ENCODE measurements around the gene SIRT5.

SIRT5 gene

GRCh38 chr6:13617066-13617465, 42.7 kb downstream of the SIRT5 start:
- in situ Hi-C loops (cut with MboI; ENCODE audit: low sequenced_read_pairs): loop anchor here (25.0 kb wide), 1 partner anchor 445 kb away; no protein-coding TSS in a partner anchor

GRCh38 chr6:13624871-13625288, 50.5 kb downstream of the SIRT5 start:
- in situ Hi-C loops (cut with MboI; ENCODE audit: low sequenced_read_pairs): loop anchor here (25.0 kb wide), 1 partner anchor 437 kb away; no protein-coding TSS in a partner anchor

DNA sequence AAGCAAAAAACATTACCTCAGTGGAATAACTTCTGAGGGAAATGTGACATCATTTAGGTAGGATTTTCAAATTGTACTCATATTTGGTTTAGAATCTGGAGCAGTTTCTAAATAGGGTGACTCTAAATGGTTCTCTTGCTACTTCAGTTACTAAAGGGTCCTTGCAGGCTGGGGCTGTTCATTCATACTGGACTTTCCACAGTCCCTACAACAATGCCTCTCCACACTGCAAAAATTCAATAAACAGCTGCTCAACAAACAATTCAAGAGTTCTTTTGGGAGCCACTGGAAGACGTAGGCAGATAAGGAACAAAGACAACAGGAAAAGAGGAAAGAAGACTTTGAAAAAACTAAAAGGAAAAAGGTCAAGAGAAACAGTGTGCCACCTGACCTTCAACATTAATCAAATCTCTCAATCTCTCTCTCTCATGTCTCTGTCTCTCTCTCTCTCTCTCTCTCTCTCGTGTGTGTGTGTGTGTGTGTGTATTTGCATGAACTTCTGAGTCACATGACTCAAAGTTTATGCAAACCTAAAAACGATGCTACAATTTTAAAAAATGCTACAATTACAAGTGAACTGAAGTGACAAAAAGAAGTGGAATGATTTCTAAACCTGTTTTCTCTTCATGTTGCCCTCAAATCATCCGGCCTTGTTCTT, 55.2 kb downstream of the SIRT5 start:
- in situ Hi-C loops (cut with MboI; ENCODE audit: low sequenced_read_pairs): no loop called here

- in situ Hi-C loops (cut with MboI; ENCODE audit: low sequenced_read_pairs): no loop called here
Observed at GRCh38 chr6:13630499-13630898, 56.1 kb downstream of the SIRT5 start.

- in situ Hi-C loops (cut with MboI; ENCODE audit: low sequenced_read_pairs): no loop called here
Observed at GRCh38 chr6:13633343-13633742, 58.9 kb downstream of the SIRT5 start.

GRCh38 chr6:13635948-13636658, 61.7 kb downstream of the SIRT5 start:
- in situ Hi-C loops (cut with MboI; ENCODE audit: low sequenced_read_pairs): no loop called here

- in situ Hi-C loops (cut with MboI; ENCODE audit: low sequenced_read_pairs): no loop called here
Observed at GRCh38 chr6:13638014-13638413, 63.6 kb downstream of the SIRT5 start.

DNA sequence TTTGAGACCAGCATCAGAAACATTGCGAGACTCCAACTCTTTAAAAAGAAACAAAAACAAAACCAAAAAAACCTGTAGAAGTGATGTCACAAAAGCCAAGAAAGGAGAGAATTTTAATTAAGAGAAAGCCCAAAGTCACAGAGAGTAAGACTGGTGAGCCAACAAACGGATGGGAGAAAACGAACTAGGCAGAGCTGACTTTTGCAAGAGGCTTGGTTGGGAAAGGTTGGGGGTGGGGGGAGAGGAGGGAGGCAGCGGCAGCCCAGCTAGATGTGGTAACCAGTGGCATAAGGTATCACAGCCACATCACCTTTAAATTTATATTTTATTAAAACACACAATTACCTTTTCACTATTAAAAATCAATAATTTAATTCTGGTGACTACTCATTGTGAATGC, 64.2 kb downstream of the SIRT5 start:
- in situ Hi-C loops (cut with MboI; ENCODE audit: low sequenced_read_pairs): no loop called here

GRCh38 chr6:13641315-13641714, 66.9 kb downstream of the SIRT5 start:
- in situ Hi-C loops (cut with MboI; ENCODE audit: low sequenced_read_pairs): no loop called here

GRCh38 chr6:13643125-13643524, 68.7 kb downstream of the SIRT5 start:
- in situ Hi-C loops (cut with MboI; ENCODE audit: low sequenced_read_pairs): no loop called here

- in situ Hi-C loops (cut with MboI; ENCODE audit: low sequenced_read_pairs): no loop called here
Observed at GRCh38 chr6:13648850-13649249, 74.4 kb downstream of the SIRT5 start.

- in situ Hi-C loops (cut with MboI; ENCODE audit: low sequenced_read_pairs): no loop called here
Observed at GRCh38 chr6:13649393-13649792, 75.0 kb downstream of the SIRT5 start.

DNA sequence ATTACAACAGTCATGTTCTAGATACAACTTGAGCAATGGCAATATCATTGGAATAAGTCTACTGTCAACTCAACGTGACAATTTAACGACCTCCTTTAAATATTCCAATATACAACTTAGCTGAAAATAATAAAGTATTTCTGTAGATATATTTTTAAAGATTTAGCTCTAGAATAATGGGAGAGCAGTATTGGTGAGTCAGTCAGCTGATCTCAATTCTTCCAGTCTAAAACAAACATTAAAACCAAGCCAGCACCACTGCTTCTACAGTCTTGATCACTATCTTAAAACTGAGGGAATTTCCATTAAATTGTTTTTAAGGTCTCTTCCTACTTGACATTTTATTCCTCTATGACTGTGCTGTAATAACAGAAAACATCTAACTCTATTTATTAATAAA, 78.9 kb downstream of the SIRT5 start:
- in situ Hi-C loops (cut with MboI; ENCODE audit: low sequenced_read_pairs): no loop called here

- in situ Hi-C loops (cut with MboI; ENCODE audit: low sequenced_read_pairs): no loop called here
Observed at GRCh38 chr6:13654496-13654895, 80.1 kb downstream of the SIRT5 start.

GRCh38 chr6:13655700-13656099, 81.3 kb downstream of the SIRT5 start:
- in situ Hi-C loops (cut with MboI; ENCODE audit: low sequenced_read_pairs): no loop called here

GRCh38 chr6:13660273-13660672, 85.9 kb downstream of the SIRT5 start:
- in situ Hi-C loops (cut with MboI; ENCODE audit: low sequenced_read_pairs): no loop called here

DNA sequence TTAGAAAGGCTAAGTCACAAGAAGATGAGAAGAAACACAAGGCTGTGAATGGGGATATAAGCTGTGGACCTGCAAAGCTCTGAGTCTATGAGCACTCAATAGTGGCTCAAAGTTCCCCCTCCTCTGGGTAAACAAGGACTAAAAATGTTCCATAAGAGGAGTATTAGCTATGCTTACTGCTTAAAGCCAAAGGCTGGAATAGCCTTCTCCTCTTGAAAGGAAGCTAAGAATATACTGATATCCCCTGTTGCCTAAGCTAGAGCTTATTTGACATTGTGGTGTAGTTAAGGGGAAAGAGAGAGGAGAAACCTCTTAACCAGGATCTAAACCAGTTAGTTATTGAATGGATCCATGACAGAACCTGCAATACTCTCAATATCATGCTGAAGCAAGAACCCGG, 86.5 kb downstream of the SIRT5 start:
- in situ Hi-C loops (cut with MboI; ENCODE audit: low sequenced_read_pairs): no loop called here

DNA sequence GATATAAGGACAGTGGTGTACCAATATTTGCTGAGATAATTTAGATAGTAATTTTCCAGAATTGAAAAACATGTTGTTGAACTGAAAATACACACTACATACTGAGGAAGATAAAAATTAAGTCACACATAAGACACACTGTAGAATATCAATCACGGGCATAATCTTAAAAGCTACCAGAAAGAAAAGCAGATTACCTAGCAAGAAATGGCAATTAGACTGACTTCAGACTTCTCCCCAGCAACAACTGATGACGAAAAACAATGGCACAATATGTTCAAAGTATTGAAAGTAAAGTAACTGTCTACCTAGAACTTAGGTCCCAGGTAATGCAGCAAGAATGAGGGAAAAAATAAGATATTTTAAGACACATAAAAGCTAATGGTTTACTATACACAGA, 87.2 kb downstream of the SIRT5 start:
- in situ Hi-C loops (cut with MboI; ENCODE audit: low sequenced_read_pairs): no loop called here

DNA sequence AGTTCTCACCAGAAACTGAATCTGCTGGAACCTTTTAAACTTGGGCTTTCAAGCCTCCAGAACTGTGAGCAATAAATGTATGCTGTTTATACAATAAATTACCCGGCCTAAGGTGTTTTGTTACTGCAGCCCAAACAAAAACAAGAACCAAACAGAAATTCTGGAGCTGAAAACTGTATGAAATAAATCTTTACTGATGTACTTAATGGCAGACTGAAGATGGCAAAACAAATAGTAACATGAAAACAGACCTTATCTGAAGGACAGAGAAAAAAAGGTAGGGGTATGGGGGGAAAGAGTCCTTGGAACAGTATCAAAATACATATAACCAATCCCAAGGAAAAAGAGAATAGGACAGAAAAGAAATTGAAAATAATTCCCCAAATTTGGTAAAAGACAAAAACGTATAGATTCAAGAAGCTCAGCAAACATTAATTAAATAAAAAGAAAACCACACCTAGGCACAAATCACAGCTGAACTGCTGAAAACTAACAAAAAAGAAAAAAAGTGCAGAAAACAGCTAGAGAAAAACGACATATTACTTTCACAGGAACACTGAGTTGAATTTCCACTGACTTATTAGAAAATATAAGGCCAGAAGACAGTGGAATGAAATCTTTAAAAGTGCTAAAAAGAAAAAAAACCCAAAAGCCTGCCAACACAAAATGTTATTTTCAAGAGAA, 88.4 kb downstream of the SIRT5 start:
- in situ Hi-C loops (cut with MboI; ENCODE audit: low sequenced_read_pairs): no loop called here

- in situ Hi-C loops (cut with MboI; ENCODE audit: low sequenced_read_pairs): no loop called here
Observed at GRCh38 chr6:13663986-13664385, 89.6 kb downstream of the SIRT5 start.
